ENCODE results near the gene TUBB.

- no peak for TF ChIP-seq CTCF (conservative IDR thresholded peaks at IDR 0.05 in 1 of 2, IDR thresholded peaks at IDR 0.05 in 1 of 2; ENCODE audit: extremely low read depth in 1 of 2, insufficient read depth in 1 of 2, low read depth in 1 of 2, low read length in 2 of 2)
- TF ChIP-seq EZH2 (IDR thresholded peaks at IDR 0.05; ENCODE audit: borderline replicate concordance, low read length) = no peak
These were observed 29.5 kb upstream of the TUBB start, which contains the start of gene NRM for GRCh38 chr6:30690403-30691207.

All from mammary epithelial cell (primary cell).